GM18870 (cell line): ENCODE measurements around the gene GLRX.
"Not testable (repeated sequence)": the region's sequence is repeated elsewhere in the genome, so short reads cannot be mapped to it uniquely, and the experiment has no call there.

ENCODE experiments used
- ATAC-seq: cut with Tn5 transposase; IDR thresholded peaks from one replicate; pipeline ENCODE4 v1.9.1; 2021; ENCODE audit warnings: moderate library complexity; ENCODE audit not compliant: unreplicated experiment

Gene GLRX

GRCh38 chr5:95853490-95853889 lies 31.0 kb upstream of the GLRX start:
- no peak for ATAC-seq

GRCh38 chr5:95852567-95852966 lies 30.0 kb upstream of the GLRX start:
- no peak for ATAC-seq

GRCh38 chr5:95851141-95851540 lies 28.6 kb upstream of the GLRX start:
- ATAC-seq = not testable (repeated sequence)

- no peak for ATAC-seq
Measured at GRCh38 chr5:95850391-95850894, 27.9 kb upstream of the GLRX start.

GRCh38 chr5:95848701-95849100 lies 26.2 kb upstream of the GLRX start:
- no peak for ATAC-seq

- no peak for ATAC-seq
Measured at GRCh38 chr5:95847261-95847592, 24.7 kb upstream of the GLRX start.

GRCh38 chr5:95846554-95847260 lies 24.2 kb upstream of the GLRX start:
- peak; percentile 62 for ATAC-seq

- no peak for ATAC-seq
Measured at GRCh38 chr5:95845391-95845790, 22.9 kb upstream of the GLRX start.

- no peak for ATAC-seq
Measured at GRCh38 chr5:95843733-95844223, 21.3 kb upstream of the GLRX start.

- peak; percentile 77 for ATAC-seq
Measured at GRCh38 chr5:95842854-95843544, 20.5 kb upstream of the GLRX start.

GRCh38 chr5:95841914-95842812 lies 19.6 kb upstream of the GLRX start:
- no peak for ATAC-seq

GRCh38 chr5:95840956-95841705 lies 18.6 kb upstream of the GLRX start:
- ATAC-seq = no peak

- ATAC-seq = no peak
Measured at GRCh38 chr5:95839658-95840057, 17.1 kb upstream of the GLRX start.

GRCh38 chr5:95838556-95838955 lies 16.0 kb upstream of the GLRX start:
- ATAC-seq = no peak

- no peak for ATAC-seq
Measured at GRCh38 chr5:95838001-95838520, 15.5 kb upstream of the GLRX start.

- no peak for ATAC-seq
Measured at GRCh38 chr5:95837492-95837891, 15.0 kb upstream of the GLRX start.

- not testable (repeated sequence) for ATAC-seq
Measured at GRCh38 chr5:95836971-95837370, 14.4 kb upstream of the GLRX start.

GRCh38 chr5:95836544-95836943 lies 14.0 kb upstream of the GLRX start:
- ATAC-seq = peak; percentile 45

GRCh38 chr5:95835682-95836385 lies 13.3 kb upstream of the GLRX start:
- ATAC-seq = no peak

GRCh38 chr5:95832664-95833063 lies 10.1 kb upstream of the GLRX start:
- ATAC-seq = no peak
